HL-60 (cell line): ENCODE results near the gene PHLDA2.

Experiments
- DNase-seq, 2 experiments: peaks; one replicate each; pipeline ENCODE4 v3.0.0-alpha.2; 2010 to 2020; ENCODE audit warnings: low read depth in 1 of 2, low spot score in 1 of 2
- H3K27ac ChIP-seq: fragments of 250-450 bp; sonication (Bioruptor Pico); replicated peaks from 2 replicates; pipeline ENCODE4 v1.5.1; 2020; ENCODE audit warnings: mild to moderate bottlenecking, moderate library complexity
- H3K27me3 ChIP-seq: fragments of 250-450 bp; sonication (Bioruptor Pico); 2 replicates; pipeline ENCODE4 v1.5.1; 2021; ENCODE audit warnings: mild to moderate bottlenecking, moderate library complexity; ENCODE audit not compliant: insufficient read depth, poor library complexity, severe bottlenecking
- H3K4me3 ChIP-seq: replicated peaks from 2 replicates; pipeline ENCODE4 v1.5.1; 2011; ENCODE audit warnings: mild to moderate bottlenecking, control low read depth, low read length; ENCODE audit not compliant: insufficient read depth
- CTCF ChIP-seq: IDR thresholded peaks from one replicate; pipeline ENCODE4 v1.5.1; 2011; ENCODE audit warnings: low read length, control low read depth, inconsistent platforms; ENCODE audit not compliant: insufficient read depth
- GABPA ChIP-seq: IDR thresholded peaks from 2 replicates; pipeline ENCODE4 v1.6.1; 2012; ENCODE audit warnings: low read depth
- POLR2AphosphoS5 ChIP-seq: IDR thresholded peaks from 2 replicates; pipeline ENCODE4 v1.6.1; 2012; ENCODE audit warnings: low read depth
- REST ChIP-seq: IDR thresholded peaks from 2 replicates; pipeline ENCODE4 v1.6.1; 2012; ENCODE audit warnings: low read depth; ENCODE audit not compliant: insufficient replicate concordance
- SPI1 ChIP-seq: IDR thresholded peaks from 2 replicates; pipeline ENCODE4 v1.6.1; 2012; ENCODE audit warnings: low read depth, mild to moderate bottlenecking, borderline replicate concordance

PHLDA2 gene

GRCh38 chr11:2901196-2901796, 27.9 kb downstream of the PHLDA2 start:
- Histone ChIP-seq H3K4me3 (no peak overlapping the region), H3K27ac (no peak overlapping the region), H3K27me3 (no peaks in the 10 kb centered on the region)
- DNase-seq = no peak
- TF ChIP-seq GABPA = no peak
- no peak for TF ChIP-seq POLR2AphosphoS5
- no peak for TF ChIP-seq CTCF
- TF ChIP-seq SPI1 = no peak
- no peak for TF ChIP-seq REST

- Histone ChIP-seq H3K27me3 (no peaks in the 10 kb centered on the region), H3K27ac (peak overlapping the region; percentile 47), H3K4me3 (no peak overlapping the region)
- peak in 1 of 2 experiments; percentile 71 for DNase-seq
- TF ChIP-seq SPI1 (peak; percentile 66), REST (no peak), GABPA (no peak)
These were observed 30.0 kb downstream of the PHLDA2 start for GRCh38 chr11:2899080-2899783.

GRCh38 chr11:2898366-2899079, 30.7 kb downstream of the PHLDA2 start:
- peak overlapping the region; percentile 54 for H3K27ac ChIP-seq
- DNase-seq = peak; percentile 80 to 86
- H3K27me3 ChIP-seq = no peaks in the 10 kb centered on the region
- TF ChIP-seq POLR2AphosphoS5 (peak; percentile 88), REST (no peak), CTCF (no peak)
- H3K4me3 ChIP-seq = no peak overlapping the region
